ENCODE data around the gene UNC80. TPM values are rescaled to one million over a fixed set of nuclear protein-coding genes. Genes with fewer than 3 reads are reported as not detected.
"Not testable (repeated sequence)": the region's sequence is repeated elsewhere in the genome, so short reads cannot be mapped to it uniquely, and the experiment has no call there.

UNC80 gene, protein sequence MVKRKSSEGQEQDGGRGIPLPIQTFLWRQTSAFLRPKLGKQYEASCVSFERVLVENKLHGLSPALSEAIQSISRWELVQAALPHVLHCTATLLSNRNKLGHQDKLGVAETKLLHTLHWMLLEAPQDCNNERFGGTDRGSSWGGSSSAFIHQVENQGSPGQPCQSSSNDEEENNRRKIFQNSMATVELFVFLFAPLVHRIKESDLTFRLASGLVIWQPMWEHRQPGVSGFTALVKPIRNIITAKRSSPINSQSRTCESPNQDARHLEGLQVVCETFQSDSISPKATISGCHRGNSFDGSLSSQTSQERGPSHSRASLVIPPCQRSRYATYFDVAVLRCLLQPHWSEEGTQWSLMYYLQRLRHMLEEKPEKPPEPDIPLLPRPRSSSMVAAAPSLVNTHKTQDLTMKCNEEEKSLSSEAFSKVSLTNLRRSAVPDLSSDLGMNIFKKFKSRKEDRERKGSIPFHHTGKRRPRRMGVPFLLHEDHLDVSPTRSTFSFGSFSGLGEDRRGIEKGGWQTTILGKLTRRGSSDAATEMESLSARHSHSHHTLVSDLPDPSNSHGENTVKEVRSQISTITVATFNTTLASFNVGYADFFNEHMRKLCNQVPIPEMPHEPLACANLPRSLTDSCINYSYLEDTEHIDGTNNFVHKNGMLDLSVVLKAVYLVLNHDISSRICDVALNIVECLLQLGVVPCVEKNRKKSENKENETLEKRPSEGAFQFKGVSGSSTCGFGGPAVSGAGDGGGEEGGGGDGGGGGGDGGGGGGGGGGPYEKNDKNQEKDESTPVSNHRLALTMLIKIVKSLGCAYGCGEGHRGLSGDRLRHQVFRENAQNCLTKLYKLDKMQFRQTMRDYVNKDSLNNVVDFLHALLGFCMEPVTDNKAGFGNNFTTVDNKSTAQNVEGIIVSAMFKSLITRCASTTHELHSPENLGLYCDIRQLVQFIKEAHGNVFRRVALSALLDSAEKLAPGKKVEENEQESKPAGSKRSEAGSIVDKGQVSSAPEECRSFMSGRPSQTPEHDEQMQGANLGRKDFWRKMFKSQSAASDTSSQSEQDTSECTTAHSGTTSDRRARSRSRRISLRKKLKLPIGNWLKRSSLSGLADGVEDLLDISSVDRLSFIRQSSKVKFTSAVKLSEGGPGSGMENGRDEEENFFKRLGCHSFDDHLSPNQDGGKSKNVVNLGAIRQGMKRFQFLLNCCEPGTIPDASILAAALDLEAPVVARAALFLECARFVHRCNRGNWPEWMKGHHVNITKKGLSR (N-terminal part only)
- not detected in 2 replicates for total RNA-seq

DNA sequence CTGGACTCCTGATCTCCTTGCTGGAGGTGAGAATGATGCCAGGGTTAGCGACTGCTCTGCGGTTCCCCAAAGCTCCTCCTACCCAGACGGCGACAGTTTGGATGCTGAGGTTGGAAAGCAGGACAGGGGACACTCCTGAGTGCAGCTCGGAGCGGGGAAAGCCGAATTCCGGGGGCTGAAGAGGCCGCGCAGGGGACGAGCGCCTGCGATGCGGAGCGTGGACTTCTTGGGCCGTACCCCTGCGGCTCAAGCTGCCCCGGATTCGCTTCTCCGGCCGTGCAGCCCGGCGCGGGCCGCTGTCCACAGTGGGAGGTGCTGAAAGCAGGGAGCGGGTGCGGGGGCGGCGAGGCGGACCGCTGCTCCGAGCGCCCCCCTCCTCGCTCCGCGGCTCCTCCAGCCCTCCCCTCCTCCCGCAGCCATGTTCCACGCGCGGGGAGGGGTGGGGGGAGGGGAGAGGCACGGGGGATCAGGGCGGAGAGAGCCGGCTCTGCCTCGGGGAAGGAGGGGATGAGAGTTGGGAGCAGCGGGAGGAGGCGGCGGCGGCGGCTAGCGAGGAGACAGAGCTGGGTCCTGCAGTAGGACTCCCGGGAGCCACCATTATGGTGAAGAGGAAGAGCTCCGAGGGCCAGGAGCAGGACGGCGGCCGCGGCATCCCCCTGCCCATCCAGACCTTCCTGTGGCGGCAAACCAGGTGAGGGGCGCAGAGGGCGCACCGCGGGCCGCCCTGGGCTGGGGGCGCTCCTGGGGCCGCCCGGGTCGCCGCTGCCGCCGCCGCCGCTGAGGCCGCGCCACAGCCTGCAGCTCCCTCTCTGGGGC lies at the start of gene UNC80:
Gene UNC80 (plus strand): TSS at position 359 of the 816 bp plus-strand sequence. CDS start 241 bp downstream, at position 600.
- intact Hi-C loops (cut with micrococcal nuclease): no loop called here

DNA sequence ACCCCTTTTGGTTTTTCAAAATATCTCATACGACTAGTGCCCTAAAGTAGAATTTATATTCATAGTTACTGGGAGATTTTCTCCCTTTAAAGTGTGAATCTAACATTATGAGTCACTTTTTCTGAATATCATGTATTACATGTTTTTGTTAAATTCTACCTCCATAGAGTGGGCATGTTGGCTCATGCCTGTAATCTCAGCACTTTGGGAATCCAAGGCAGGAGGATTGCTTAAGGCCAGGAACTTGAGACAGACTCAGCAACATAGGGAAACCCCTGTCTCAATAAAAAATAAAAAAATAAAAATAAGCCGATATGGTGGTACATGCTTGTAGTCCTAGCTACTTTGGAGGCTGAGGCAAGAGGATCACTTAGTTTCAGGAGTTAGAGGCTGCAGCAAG lies 45.3 kb upstream of the UNC80 start:
- intact Hi-C loops (cut with micrococcal nuclease): no loop called here

DNA sequence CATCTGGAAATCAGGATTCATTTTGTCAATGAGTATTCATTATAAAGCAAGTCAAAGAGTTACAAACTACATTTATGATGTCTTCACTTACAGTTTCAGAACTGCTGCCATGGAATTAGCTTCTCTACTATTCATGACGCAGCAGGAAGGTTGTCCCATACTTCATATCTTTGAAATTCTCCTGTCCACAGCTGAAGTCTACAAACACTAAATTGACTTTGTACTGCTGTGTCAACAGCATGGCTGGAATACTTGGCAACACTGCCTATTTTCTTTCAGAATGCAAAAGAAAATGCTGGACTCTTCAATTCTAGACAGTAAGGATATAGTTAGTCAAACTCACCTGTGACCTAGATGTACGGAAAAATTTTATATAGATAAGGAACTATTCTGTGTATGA lies 44.6 kb upstream of the UNC80 start:
- intact Hi-C loops (cut with micrococcal nuclease): no loop called here

- intact Hi-C loops (cut with micrococcal nuclease): no loop called here
These were observed 36.8 kb upstream of the UNC80 start for GRCh38 chr2:209734805-209735204.

GRCh38 chr2:209741953-209742352 lies 29.7 kb upstream of the UNC80 start:
- intact Hi-C loops (cut with micrococcal nuclease): no loop called here

GRCh38 chr2:209753020-209753419 lies 18.6 kb upstream of the UNC80 start:
- intact Hi-C loops (cut with micrococcal nuclease): no loop called here

- intact Hi-C loops (cut with micrococcal nuclease): no loop called here
These were observed 14.5 kb upstream of the UNC80 start for GRCh38 chr2:209757163-209757562.

DNA sequence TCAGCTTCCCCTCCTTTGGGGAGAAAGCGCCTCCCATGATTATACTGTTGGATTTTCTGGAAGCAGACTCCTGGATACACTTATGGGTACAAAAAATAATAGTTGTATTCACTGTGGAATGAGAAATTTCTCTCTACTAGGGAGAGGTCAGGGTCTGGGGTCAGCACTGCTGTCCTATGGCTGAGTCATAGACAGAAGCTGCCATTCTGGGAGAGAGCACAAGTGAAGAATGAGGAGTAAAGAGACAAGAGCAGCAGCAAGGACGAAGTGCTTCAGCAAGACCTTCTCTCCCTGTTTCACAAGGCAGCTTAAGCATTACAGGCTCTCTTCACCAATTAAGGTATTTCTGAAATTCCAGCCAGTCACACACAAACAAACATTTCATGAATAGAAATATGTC lies 10.1 kb upstream of the UNC80 start:
- intact Hi-C loops (cut with micrococcal nuclease): no loop called here

DNA sequence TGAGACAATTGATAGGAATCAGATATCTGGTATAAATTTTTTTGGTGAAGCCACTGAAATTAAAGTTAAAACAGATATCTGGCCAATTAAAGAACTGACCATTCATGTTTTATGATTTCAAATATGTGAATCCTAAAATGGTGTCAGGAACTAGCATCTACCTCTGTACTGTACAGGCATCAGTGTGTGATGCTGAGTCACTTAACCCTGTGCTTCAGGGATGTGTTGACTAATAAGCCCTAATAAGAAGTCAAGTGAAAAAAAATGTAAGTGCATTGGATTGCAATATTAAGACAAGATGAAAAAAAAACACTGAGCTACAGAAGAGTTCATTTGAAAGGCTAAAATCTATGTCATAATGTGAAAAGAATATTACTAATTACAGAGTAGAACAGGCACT lies 9.1 kb upstream of the UNC80 start:
- intact Hi-C loops (cut with micrococcal nuclease): no loop called here

GRCh38 chr2:209763106-209763505 lies 8.5 kb upstream of the UNC80 start:
- intact Hi-C loops (cut with micrococcal nuclease): no loop called here

DNA sequence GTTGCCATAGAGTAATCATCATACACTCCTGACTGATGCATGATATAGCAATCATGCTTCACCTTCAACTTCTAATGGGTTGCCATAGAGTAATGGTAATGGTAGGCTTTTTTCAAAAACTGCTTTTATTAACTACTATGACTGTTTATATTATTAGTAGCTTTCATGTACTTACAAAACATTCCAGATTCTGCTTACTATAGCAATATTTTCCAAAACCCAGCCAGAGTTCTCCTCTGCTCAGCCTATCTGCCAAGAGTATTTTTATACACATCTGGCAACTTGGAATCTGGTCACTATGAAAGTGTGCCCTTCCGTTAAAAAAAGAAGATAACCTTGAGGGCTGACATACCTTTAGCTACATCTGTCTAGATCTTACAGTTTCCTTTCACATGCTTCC lies 5.0 kb upstream of the UNC80 start:
- intact Hi-C loops (cut with micrococcal nuclease): no loop called here

GRCh38 chr2:209767316-209767715 lies 4.3 kb upstream of the UNC80 start:
- intact Hi-C loops (cut with micrococcal nuclease): no loop called here

DNA sequence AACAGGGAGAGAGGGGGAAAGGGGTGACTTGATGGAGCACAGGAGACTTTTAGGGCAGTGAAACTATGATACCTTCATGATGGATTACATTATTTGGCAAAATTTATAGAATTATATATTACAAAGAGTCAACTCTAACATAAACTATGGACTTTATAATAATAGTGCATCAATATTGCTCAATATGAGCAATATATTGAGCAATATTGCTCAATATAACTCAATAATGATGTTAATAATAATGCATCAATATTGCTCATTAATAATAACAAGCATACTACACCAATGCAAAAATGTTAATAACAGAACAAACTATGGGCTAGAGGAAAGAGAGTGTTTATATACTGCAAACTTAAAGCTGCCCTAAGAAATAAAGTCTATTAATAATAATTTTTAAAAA lies 3.1 kb upstream of the UNC80 start:
- intact Hi-C loops (cut with micrococcal nuclease): no loop called here

DNA sequence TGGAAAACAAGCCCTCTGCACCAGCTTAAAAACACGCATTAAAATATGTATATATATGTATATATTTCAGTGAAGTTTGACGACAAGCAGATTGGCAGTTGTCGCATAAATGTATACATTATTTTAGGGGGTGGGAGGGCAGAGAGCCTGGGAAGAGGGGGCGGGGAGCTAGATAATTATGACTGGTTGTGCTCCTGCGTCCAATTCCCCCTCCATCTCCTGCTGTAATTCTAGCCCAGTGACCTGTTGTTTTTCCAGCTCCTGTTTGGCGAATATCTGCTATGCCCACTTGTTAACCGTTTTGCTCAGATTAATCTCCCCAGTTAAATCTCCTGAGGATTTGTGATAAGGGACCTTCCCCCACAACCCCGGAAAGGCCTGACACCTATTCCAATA lies 656 bp downstream of the UNC80 start:
- intact Hi-C loops (cut with micrococcal nuclease): no loop called here

DNA sequence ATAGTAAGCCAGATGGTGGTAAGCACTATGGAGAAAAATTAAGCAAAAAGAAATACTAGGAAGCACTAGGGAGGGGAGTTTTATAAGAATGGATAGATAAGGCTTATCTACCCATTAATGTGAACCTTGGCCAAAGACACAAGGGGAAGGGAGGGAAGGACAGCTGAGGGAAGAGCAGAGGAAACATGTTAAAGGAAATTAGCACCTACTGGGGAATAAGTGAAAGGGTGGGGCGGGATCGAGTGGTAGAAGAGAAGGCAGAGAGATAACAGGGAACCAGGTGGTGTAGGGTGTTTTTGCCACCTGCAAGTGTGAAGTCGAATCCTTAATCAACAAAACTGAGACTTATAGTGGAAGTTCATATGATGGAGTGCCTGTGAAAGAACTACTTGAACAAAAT lies 1.7 kb downstream of the UNC80 start:
- intact Hi-C loops (cut with micrococcal nuclease): no loop called here

- intact Hi-C loops (cut with micrococcal nuclease): no loop called here
These were observed 15.8 kb downstream of the UNC80 start for GRCh38 chr2:209787416-209787815.

DNA sequence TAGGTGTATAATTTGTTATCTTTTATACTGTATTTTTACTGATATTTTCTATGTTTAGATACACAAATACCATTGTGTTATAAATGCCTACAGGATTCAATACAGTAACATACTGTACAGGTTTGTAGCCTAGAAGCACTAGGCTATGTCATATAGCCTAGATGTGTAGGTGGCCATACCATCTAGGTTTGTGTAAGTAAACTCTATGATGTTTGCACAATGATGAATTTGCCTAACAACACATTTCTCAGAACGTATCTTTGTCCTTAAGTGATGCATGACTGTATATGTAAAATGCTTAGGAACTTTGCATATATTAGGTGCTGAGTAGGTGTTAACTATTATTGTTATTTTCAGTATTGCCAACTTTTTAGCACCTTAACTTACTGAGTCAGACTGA lies 17.3 kb downstream of the UNC80 start:
- intact Hi-C loops (cut with micrococcal nuclease): no loop called here

GRCh38 chr2:209790066-209790728 lies 18.6 kb downstream of the UNC80 start:
- intact Hi-C loops (cut with micrococcal nuclease): no loop called here

- intact Hi-C loops (cut with micrococcal nuclease): no loop called here
These were observed 19.5 kb downstream of the UNC80 start for GRCh38 chr2:209791151-209791550.

GRCh38 chr2:209795425-209795824 lies 23.8 kb downstream of the UNC80 start:
- intact Hi-C loops (cut with micrococcal nuclease): not testable (repeated sequence)
